D721Med (cell line): ENCODE results near the gene LEPR.
A peak's percentile ranks its signal among the peaks of the same experiment; 100 is the strongest.
"Not testable (repeated sequence)": the region's sequence is repeated elsewhere in the genome, so short reads cannot be mapped to it uniquely, and the experiment has no call there.

ENCODE experiments used
- DNase-seq: peaks from one replicate; pipeline ENCODE4 v3.0.0; 2011; ENCODE audit warnings: low spot score; ENCODE audit not compliant: insufficient read length
- FAIRE-seq: peaks from 2 replicates; lab custom pipeline; 2011; peaks lifted over from hg19 to GRCh38; lab: Jason Lieb, UNC
- TF ChIP-seq, protein P1 (sequence below): IDR thresholded peaks from 2 replicates; pipeline ENCODE4 v1.5.1; 2012; ENCODE audit warnings: mild to moderate bottlenecking, control low read depth; ENCODE audit not compliant: insufficient read depth; ENCODE audit errors: missing control alignments

LEPR gene, protein sequence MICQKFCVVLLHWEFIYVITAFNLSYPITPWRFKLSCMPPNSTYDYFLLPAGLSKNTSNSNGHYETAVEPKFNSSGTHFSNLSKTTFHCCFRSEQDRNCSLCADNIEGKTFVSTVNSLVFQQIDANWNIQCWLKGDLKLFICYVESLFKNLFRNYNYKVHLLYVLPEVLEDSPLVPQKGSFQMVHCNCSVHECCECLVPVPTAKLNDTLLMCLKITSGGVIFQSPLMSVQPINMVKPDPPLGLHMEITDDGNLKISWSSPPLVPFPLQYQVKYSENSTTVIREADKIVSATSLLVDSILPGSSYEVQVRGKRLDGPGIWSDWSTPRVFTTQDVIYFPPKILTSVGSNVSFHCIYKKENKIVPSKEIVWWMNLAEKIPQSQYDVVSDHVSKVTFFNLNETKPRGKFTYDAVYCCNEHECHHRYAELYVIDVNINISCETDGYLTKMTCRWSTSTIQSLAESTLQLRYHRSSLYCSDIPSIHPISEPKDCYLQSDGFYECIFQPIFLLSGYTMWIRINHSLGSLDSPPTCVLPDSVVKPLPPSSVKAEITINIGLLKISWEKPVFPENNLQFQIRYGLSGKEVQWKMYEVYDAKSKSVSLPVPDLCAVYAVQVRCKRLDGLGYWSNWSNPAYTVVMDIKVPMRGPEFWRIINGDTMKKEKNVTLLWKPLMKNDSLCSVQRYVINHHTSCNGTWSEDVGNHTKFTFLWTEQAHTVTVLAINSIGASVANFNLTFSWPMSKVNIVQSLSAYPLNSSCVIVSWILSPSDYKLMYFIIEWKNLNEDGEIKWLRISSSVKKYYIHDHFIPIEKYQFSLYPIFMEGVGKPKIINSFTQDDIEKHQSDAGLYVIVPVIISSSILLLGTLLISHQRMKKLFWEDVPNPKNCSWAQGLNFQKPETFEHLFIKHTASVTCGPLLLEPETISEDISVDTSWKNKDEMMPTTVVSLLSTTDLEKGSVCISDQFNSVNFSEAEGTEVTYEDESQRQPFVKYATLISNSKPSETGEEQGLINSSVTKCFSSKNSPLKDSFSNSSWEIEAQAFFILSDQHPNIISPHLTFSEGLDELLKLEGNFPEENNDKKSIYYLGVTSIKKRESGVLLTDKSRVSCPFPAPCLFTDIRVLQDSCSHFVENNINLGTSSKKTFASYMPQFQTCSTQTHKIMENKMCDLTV

DNA sequence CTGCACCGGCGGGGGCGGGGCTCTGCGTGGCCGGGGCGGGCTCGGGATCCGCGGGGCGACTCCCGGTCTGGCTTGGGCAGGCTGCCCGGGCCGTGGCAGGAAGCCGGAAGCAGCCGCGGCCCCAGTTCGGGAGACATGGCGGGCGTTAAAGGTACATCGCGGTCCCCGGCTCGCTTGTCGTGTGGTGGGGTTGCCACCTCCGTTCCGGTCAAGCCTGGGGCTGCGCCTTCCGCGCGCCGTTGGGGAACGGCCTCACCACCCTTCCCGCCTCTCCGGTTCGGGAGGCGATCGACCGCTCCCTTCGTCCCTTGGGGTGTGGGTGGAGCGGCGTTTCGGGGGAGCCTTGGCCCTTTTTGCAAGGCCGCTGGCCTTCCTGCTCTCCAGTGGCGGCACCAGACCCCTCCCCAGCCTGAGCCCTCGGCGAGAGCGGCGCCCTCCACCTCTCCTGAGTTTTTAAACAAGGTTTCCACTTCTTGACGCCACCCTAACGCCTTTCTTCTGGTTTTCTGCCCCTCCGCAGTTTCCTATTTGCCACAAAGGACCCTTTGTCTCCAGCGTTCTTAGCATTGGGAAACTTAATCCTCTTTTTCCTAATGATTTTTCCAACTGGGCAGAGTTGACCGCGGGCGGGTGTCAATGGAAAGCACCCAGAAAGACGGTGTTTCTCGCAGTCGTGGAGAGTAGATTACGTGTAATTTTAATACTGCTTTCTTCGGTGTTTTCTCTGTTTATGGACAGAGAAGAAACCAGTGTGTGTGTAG, at the start of gene LEPR, which contains the start of gene LEPROT:
LEPR (plus strand) TSS at position 79 of the 761 bp plus-strand sequence. CDS start 144,898 bp downstream, outside the sequence.
LEPROT (plus strand) TSS at position 79 of the 761 bp plus-strand sequence; CDS start at position 136, 57 bp downstream.
- DNase-seq (no peak), FAIRE-seq (no peak)
- TF ChIP-seq, protein P1, sequence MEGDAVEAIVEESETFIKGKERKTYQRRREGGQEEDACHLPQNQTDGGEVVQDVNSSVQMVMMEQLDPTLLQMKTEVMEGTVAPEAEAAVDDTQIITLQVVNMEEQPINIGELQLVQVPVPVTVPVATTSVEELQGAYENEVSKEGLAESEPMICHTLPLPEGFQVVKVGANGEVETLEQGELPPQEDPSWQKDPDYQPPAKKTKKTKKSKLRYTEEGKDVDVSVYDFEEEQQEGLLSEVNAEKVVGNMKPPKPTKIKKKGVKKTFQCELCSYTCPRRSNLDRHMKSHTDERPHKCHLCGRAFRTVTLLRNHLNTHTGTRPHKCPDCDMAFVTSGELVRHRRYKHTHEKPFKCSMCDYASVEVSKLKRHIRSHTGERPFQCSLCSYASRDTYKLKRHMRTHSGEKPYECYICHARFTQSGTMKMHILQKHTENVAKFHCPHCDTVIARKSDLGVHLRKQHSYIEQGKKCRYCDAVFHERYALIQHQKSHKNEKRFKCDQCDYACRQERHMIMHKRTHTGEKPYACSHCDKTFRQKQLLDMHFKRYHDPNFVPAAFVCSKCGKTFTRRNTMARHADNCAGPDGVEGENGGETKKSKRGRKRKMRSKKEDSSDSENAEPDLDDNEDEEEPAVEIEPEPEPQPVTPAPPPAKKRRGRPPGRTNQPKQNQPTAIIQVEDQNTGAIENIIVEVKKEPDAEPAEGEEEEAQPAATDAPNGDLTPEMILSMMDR: no peak

DNA sequence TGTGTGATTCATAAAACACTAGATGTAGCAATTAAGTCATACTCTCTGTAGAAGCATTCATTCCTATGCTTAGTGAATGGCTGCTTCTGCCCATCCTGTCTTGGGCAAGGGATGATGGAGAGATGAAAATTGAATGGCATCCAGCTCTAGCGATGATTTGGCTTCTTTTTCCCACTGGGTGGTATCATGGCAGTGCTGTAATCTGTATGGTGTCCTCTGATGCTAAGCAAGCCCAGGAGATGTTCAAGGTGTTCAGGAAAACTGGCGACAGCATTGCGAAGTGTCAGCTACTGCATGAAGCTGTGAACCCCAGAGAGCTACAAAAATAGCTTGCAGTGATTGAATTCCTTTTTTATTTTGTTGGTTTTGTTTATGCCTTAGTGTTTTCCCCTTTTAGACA, 48.9 kb upstream of the LEPR start:
- TF ChIP-seq, protein P1: no peak
- FAIRE-seq (no peak), DNase-seq (no peak)

DNA sequence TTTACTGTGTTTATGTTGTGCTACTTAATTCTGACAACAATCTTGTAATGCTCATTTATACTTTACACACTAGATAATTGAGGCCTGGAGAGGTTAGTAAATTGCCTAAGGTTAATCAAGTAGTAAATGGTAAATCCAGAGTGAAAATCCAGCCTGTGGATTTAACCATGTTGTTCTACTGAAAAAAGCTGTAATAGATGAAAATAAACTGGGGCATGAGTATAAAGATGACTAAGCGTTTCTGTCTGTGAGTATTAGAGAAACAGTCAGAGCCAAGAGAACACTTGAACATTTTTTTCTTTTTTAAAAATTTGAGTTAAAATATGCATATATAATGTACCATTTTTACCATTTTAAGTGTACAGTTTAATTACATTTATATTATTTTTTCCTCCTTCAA, 47.9 kb upstream of the LEPR start:
- TF ChIP-seq, protein P1: no peak
- peak; percentile 85 for FAIRE-seq

DNA sequence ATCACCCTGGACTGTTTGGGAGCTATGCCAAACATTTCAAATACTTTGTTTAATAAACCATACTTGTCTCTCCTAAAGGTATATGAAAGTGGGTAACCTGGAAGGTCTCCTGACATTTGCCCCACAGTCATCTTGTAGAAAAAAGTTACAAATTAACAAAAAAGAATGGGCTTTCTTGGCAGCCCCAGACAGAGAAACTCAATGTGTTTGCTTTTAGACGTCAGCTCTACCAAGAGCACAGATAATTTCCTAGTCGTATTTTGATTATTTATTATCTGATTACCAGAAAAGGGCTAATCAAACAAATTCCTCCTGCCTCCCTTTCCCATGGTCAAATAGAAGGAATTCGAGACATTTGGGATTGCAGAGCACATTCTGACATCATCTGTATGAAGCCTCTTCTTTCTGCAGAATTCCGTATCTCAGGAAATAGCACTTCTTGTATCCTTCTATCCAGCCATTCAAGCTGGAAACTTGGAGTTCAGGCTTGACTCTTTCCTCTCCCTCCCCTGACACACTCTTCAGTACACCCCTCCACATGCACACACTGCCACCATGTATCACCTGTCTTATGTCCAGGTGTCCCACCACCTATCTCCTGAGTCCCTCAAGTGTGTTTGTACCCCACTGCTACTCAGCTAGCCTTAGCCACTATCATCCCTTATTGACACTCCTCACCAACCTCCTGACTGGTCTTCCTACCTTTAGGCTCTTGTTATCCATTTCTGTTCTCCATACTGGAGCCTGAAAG, 42.8 kb upstream of the LEPR start:
- TF ChIP-seq, protein P1: no peak
- FAIRE-seq (no peak), DNase-seq (no peak)

More for the DNA sequence above, 47.9 kb upstream of the LEPR start:
- no peak for DNase-seq

DNA sequence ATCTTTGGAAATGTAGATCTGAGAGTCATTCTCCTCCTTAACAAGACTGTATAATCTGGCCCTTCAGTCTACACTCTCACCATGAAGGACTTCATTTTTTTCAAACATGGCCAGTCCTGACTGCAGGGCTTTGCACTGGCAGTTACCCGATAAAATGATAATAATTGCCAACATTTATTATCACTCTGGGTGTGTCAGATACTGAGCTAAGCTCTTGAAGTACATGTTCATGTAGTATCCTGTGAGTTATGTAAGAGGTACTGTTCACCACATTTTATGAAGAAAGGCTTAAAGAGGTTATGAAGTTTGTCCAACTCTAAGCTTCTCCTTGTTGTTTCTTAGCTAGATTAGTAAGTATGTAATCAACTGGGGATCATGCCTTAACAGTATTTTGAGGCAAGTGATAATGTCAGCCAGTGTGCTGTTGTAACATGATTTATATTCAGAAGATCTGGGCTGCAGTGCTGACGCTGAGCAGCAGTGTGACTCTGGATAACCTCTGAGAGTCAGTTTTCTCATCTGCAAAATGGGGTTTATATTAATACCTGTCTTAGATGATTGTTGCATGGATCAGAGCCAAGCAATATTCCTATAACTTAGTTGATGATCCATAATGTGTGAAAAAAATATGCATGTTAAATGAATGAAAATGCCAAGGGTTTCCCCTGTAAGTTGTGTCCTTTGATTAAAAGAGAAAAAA, 42.1 kb upstream of the LEPR start:
- TF ChIP-seq, protein P1: no peak
- FAIRE-seq (no peak), DNase-seq (no peak)

DNA sequence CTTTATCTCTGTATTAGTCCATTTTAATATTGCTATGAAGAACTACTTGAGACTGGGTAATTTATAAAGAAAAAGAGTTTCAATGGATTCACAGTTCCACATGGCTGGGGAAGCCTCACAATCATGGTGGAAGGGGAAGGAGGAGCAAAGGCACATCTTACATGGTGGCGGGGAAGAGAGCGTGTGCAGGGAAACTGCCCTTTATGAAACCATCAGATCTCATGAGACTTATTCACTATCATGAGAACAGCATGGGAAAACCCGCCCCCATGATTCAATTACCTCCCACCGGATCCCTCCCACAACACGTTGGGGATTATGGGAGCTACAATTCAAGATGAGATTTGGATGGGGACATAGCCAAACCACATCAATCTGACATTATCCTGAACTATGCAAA, 36.0 kb upstream of the LEPR start:
- FAIRE-seq, DNase-seq: not testable (repeated sequence)
